ENCODE data around the gene NENF. TPM values are rescaled to one million over a fixed set of nuclear protein-coding genes. Genes with fewer than 3 reads are reported as not detected.

The NENF gene
- total RNA-seq, 1 donor from 2014 or later = 6.8 TPM

DNA sequence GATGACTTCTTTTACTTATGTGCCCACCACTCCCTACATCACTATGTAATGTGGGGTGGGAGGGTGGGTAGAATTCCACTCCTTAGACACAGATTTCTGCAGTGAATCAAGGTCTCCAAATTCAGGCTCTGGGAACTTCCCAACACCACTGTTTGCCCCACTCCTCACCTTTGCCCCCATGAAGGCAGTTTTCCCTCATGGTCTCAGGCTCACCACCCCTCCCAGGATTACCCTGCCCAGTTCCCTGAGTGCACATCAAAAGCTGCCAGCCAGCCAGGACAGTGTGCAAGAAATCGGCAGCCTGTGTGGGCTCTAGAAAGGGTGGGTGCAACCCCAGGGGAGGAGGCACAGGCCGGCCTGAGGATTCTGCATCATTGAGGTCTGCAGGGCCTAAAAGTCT is 14.8 kb downstream of the NENF start:
- no peaks in the 10 kb centered on the region for H3K36me3 ChIP-seq
- TF ChIP-seq EZH2 (IDR thresholded peaks at IDR 0.05) = no peak
- TF ChIP-seq, protein P1, sequence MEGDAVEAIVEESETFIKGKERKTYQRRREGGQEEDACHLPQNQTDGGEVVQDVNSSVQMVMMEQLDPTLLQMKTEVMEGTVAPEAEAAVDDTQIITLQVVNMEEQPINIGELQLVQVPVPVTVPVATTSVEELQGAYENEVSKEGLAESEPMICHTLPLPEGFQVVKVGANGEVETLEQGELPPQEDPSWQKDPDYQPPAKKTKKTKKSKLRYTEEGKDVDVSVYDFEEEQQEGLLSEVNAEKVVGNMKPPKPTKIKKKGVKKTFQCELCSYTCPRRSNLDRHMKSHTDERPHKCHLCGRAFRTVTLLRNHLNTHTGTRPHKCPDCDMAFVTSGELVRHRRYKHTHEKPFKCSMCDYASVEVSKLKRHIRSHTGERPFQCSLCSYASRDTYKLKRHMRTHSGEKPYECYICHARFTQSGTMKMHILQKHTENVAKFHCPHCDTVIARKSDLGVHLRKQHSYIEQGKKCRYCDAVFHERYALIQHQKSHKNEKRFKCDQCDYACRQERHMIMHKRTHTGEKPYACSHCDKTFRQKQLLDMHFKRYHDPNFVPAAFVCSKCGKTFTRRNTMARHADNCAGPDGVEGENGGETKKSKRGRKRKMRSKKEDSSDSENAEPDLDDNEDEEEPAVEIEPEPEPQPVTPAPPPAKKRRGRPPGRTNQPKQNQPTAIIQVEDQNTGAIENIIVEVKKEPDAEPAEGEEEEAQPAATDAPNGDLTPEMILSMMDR (IDR thresholded peaks at IDR 0.05) = no peak
- no peak for TF ChIP-seq EZH2phosphoT487 (IDR thresholded peaks at IDR 0.05)
- no peak overlapping the region for H3K27ac ChIP-seq
- no peaks in the 10 kb centered on the region for H3K9me3 ChIP-seq (ENCODE audit: low read depth)
- H3K9ac ChIP-seq = no peak overlapping the region
- no peaks in the 10 kb centered on the region for H4K20me1 ChIP-seq (ENCODE audit: low read depth)
- H3K4me1 ChIP-seq = peaks cover 12% of the 10 kb centered on the region
- peaks cover 8% of the 10 kb centered on the region for H3F3A ChIP-seq (ENCODE audit: low read depth)
- no peak overlapping the region for H3K4me3 ChIP-seq
- H3K36me3 Mint-ChIP-seq = peaks cover 1% of the 10 kb centered on the region
- no peaks in the 10 kb centered on the region for H3K9me3 Mint-ChIP-seq
- H3K27me3 Mint-ChIP-seq (ENCODE audit: insufficient read depth, low read depth) = peaks cover 8% of the 10 kb centered on the region
- H3K4me3 Mint-ChIP-seq = no peak overlapping the region
- H3K27me3 ChIP-seq = no peaks in the 10 kb centered on the region
- H3K4me1 Mint-ChIP-seq = peaks cover 22% of the 10 kb centered on the region
- H2AFZ ChIP-seq (replicated peaks) = no peak overlapping the region
- DNase-seq (ENCODE audit: low spot score) = no peak
- no peak overlapping the region for H3K27ac Mint-ChIP-seq
- no peaks in the 10 kb centered on the region for H3K79me2 ChIP-seq (ENCODE audit: low read depth)
- no peak overlapping the region for H3K4me2 ChIP-seq

DNA sequence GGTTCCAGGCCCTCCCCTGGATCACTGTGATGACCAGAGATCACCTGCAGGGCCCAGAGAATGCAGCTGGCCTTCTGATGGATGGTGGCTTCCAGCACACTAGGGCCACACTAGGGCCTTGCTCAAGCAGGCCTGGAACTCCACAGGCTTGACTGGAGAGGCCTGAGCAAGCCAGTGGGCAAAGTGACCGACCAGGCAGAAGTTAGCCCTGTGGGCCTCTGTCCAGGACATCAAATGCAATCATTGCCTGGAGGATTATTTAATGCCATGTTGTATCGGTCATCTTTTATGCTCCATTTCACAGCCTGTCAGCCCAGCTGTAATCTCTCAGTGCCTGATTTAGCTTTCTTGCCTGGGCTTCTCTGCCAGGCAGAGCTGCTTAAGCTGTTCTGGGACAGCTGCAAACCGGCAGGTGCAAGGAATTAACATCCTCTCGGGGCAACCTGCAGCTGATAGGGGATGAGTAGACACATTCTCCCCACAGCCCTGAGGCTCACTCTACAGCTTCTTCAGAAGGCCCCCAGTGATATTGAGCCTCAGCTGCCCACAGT is 17.7 kb downstream of the NENF start:
- no peak overlapping the region for H3K27ac ChIP-seq
- peak overlapping the region; percentile 30 for H3K4me2 ChIP-seq
- H2AFZ ChIP-seq (replicated peaks) = no peak overlapping the region
- Mint-ChIP-seq H3K4me1 (peaks cover 35% of the 10 kb centered on the region), H3K36me3 (no peaks in the 10 kb centered on the region), H3K4me3 (no peak overlapping the region), H3K27ac (peak overlapping the region; percentile 84), H3K9me3 (no peaks in the 10 kb centered on the region), H3K27me3 (ENCODE audit: insufficient read depth, low read depth) (peaks cover 11% of the 10 kb centered on the region)
- H3K4me1 ChIP-seq = peaks cover 12% of the 10 kb centered on the region
- no peaks in the 10 kb centered on the region for H3K9me3 ChIP-seq (ENCODE audit: low read depth)
- no peak overlapping the region for H3K4me3 ChIP-seq
- no peaks in the 10 kb centered on the region for H3K27me3 ChIP-seq
- TF ChIP-seq, protein P1 (IDR thresholded peaks at IDR 0.05) = no peak
- TF ChIP-seq EZH2phosphoT487 (IDR thresholded peaks at IDR 0.05) (no peak), EZH2 (IDR thresholded peaks at IDR 0.05) (no peak)
- no peaks in the 10 kb centered on the region for H3K36me3 ChIP-seq
- no peaks in the 10 kb centered on the region for H4K20me1 ChIP-seq (ENCODE audit: low read depth)
- no peaks in the 10 kb centered on the region for H3K79me2 ChIP-seq (ENCODE audit: low read depth)
- H3F3A ChIP-seq (ENCODE audit: low read depth) = peaks cover 8% of the 10 kb centered on the region
- DNase-seq (ENCODE audit: low spot score) = peak; percentile 50
- no peak overlapping the region for H3K9ac ChIP-seq

DNA sequence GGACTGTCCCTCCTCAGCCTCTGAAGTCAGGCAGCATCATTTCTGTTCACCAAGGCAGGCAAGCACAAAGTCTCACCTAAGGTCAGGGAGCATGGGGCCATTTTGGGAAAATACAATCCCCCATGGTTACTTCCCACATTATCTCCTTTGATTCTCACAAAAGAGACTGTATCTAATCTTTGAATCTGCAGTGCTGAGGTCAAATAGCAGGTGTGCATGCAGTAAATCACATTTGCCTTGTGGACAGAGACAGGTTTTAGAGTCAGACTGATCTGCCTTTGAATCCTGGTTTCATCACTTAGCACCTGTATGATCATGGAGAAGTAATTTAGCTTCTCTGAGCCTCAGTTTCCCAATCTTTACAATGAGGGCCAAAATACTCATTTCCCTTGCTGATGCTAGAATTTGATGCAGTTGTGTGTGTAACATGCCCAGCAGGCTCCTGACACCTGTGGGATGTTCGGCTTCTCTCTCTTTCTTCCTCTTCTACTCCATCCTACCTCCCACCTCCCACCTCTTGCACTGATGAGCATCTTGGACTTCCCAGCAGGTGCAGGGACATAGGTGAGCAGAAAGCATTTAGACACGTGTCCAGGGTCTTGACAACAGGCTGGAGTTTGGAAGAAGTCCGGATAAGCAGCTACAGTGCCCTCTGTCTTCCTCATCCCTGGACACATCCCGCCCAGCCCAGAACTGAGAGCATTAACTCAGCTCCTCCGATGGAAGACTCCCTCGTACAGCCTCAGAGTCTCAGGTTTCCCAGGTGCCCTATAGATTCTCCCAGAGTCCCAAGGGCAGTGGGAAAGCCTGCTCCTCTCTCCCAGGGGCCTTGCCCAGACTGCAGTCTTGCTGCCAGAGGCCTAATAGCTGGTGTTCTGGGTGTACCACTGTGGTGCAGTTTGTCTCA is 18.9 kb downstream of the NENF start:
- H3K27me3 Mint-ChIP-seq (ENCODE audit: insufficient read depth, low read depth) = peaks cover 11% of the 10 kb centered on the region
- H3K36me3 ChIP-seq = no peaks in the 10 kb centered on the region
- H3F3A ChIP-seq (ENCODE audit: low read depth) = peaks cover 8% of the 10 kb centered on the region
- H3K4me2 ChIP-seq = no peak overlapping the region
- H2AFZ ChIP-seq (replicated peaks) = no peak overlapping the region
- H3K4me3 ChIP-seq = no peak overlapping the region
- H3K9me3 Mint-ChIP-seq = no peaks in the 10 kb centered on the region
- no peaks in the 10 kb centered on the region for H3K36me3 Mint-ChIP-seq
- H3K9ac ChIP-seq = no peak overlapping the region
- H3K27ac ChIP-seq = no peak overlapping the region
- H3K9me3 ChIP-seq (ENCODE audit: low read depth) = no peaks in the 10 kb centered on the region
- H3K79me2 ChIP-seq (ENCODE audit: low read depth) = no peaks in the 10 kb centered on the region
- no peak overlapping the region for H3K4me3 Mint-ChIP-seq
- TF ChIP-seq EZH2 (IDR thresholded peaks at IDR 0.05) (no peak), EZH2phosphoT487 (IDR thresholded peaks at IDR 0.05) (no peak)
- TF ChIP-seq, protein P1 (IDR thresholded peaks at IDR 0.05) = no peak
- H3K27me3 ChIP-seq = no peaks in the 10 kb centered on the region
- H3K27ac Mint-ChIP-seq = peak overlapping the region; percentile 84
- peaks cover 40% of the 10 kb centered on the region for H3K4me1 Mint-ChIP-seq
- no peaks in the 10 kb centered on the region for H4K20me1 ChIP-seq (ENCODE audit: low read depth)
- no peak for DNase-seq (ENCODE audit: low spot score)
- H3K4me1 ChIP-seq = peaks cover 12% of the 10 kb centered on the region
